Measurements from ENCODE around the gene NKAIN2.

NKAIN2 gene

DNA sequence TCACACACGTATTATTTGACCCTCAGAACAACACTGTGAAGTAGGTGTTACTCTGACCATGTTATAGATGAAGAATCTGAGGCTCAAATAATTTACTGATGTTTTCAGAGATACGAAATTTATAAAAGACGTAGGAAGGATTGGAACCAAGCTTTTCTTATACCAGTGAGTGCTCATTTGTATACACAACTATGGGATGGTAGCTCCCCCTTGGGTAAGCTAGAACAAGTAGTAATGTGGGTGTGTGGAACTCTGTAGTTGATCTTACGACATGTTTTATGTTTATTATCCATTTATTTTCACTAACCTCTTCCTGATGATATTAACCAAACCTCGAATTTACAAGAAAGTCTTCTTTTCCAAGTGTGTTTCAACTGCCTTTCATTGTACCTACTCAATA is 248.5 kb downstream of the NKAIN2 start:
- no peak overlapping the region for H3K27ac ChIP-seq
- no peak for TF ChIP-seq CTCF (conservative IDR thresholded peaks at IDR 0.05)
- no peak for TF ChIP-seq ZFX (IDR thresholded peaks at IDR 0.05)

DNA sequence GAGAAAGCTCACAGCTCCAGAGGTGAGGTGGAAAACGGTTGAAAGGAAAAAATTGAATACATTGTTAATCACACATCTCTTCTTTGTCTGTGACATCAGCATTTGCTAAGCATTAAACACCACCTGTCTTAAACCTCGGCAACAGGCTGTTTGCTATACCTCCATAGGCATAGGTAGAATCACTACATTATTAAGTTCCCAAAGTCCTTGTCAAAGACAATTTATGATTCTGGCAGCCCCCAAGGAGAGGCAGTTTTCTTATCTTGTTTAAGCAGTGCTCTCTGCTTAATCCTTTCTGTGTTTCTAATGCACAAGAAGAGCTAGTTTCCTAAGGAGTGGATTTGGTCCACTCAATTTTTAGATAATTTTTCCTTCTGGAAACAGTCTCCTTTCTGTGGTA is 249.7 kb downstream of the NKAIN2 start:
- TF ChIP-seq CTCF (conservative IDR thresholded peaks at IDR 0.05) = no peak
- no peak for TF ChIP-seq ZFX (IDR thresholded peaks at IDR 0.05)
- H3K27ac ChIP-seq = no peak overlapping the region

GRCh38 chr6:124054034-124054433 is 250.4 kb downstream of the NKAIN2 start:
- no peak for TF ChIP-seq ZFX (IDR thresholded peaks at IDR 0.05)
- no peak overlapping the region for H3K27ac ChIP-seq

DNA sequence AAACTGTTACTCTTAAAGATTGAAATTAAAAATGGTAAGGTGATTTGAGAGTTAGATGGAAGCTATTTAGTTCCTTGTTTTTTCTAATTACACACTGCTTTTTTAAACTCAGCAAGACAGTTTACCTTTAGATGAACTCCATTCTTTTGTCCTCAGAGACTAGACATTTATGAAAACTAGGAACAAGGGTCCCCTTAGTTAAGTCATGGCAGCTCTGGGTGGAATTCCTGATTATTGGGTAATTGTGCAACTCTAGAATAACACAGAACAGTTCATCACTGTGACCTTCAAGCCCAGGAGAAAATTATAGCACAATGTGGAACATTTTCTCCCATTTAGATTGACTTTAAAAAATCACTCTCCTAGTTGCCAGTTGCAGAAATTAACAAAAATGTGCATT is 251.7 kb downstream of the NKAIN2 start:
- H3K27ac ChIP-seq = no peak overlapping the region
- TF ChIP-seq ZFX (IDR thresholded peaks at IDR 0.05) = no peak
- no peak for TF ChIP-seq CTCF (conservative IDR thresholded peaks at IDR 0.05)

- no peak for TF ChIP-seq ZFX (IDR thresholded peaks at IDR 0.05)
- TF ChIP-seq CTCF (conservative IDR thresholded peaks at IDR 0.05) = no peak
- H3K27ac ChIP-seq = no peak overlapping the region
Observed at GRCh38 chr6:124055963-124056362, 252.3 kb downstream of the NKAIN2 start.

- H3K27ac ChIP-seq = no peak overlapping the region
- TF ChIP-seq CTCF (conservative IDR thresholded peaks at IDR 0.05) (no peak), ZFX (IDR thresholded peaks at IDR 0.05) (no peak)
Observed at GRCh38 chr6:124056407-124057334, 253.0 kb downstream of the NKAIN2 start.

GRCh38 chr6:124057461-124057860 is 253.8 kb downstream of the NKAIN2 start:
- TF ChIP-seq ZFX (IDR thresholded peaks at IDR 0.05) = no peak
- H3K27ac ChIP-seq = no peak overlapping the region

DNA sequence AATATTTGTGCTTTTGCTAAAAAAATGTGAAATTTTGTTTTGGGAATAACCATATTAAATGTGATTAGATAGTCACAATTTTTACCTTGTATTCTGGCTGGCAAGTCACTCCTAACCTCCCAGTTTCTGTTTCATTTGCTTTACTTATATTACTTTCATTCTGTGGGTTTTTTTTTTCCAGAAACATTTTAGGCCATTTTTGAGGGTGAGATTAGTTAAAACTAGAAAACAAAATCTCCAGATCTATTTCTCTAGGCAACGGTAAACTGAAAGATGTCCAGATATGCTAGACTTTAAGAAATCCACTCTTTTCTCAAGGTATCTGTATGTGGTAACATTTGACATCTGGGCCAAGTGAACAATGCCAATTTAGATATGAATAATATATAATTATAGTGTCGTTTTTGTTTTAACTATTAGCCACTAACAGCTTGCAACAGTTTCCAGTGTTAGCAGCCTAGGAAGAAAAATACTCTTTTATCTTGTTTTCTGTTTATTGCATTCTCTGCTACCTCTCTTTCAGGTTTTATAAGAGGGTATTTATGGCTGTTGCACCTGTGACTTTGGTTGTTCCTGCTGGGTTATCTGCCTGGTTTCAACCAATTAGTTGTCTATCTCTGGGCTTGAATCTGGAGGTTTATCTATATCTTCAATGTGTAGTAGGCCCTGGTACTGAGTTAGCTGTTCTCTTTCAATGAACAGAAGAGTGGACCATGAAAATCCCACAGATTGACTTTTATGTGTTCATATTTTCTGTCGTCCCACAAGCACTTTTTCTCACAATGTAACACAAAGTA is 260.9 kb downstream of the NKAIN2 start:
- no peak overlapping the region for H3K27ac ChIP-seq
- TF ChIP-seq CTCF (conservative IDR thresholded peaks at IDR 0.05) (no peak), ZFX (IDR thresholded peaks at IDR 0.05) (no peak)

All from C4-2B (cell line).